GM23338 (cell line): ENCODE results near the gene KLHL18. TPM values are rescaled to one million over a fixed set of nuclear protein-coding genes. Genes with fewer than 3 reads are reported as not detected.

Experiments used
- ATAC-seq: fragments of 200-7000 bp; cut with Tn5 transposase; 3 replicates; pipeline ENCODE4 v1.9.1; 2020
- DNase-seq: peaks from one replicate; pipeline ENCODE4 v3.0.0-alpha.2; 2015; ENCODE audit warnings: low spot score
- H2AFZ ChIP-seq: fragments of 200-600 bp; sonication (generic); 2 replicates; pipeline ENCODE4 v1.8.0; 2016; ENCODE audit warnings: antibody characterized with exemption, mild to moderate bottlenecking, moderate library complexity
- H3F3A ChIP-seq: fragments of 200-600 bp; sonication (generic); replicated peaks from 2 replicates; pipeline ENCODE4 v1.8.0; 2017; ENCODE audit warnings: antibody characterized with exemption, mixed run types, low read depth
- H3K27ac ChIP-seq: fragments of 200-600 bp; sonication (generic); 2 replicates; pipeline ENCODE4 v1.6.1; 2016; ENCODE audit warnings: low read depth
- H3K27me3 ChIP-seq: fragments of 200-600 bp; sonication (generic); 2 replicates; pipeline ENCODE4 v1.8.0; 2016; ENCODE audit warnings: mild to moderate bottlenecking, mixed run types, moderate library complexity; ENCODE audit not compliant: insufficient read depth
- H3K36me3 ChIP-seq: fragments of 200-600 bp; sonication (generic); 2 replicates; pipeline ENCODE4 v1.8.0; 2016; ENCODE audit warnings: mild to moderate bottlenecking; ENCODE audit not compliant: insufficient read depth
- H3K4me1 ChIP-seq: fragments of 200-600 bp; sonication (generic); 2 replicates; pipeline ENCODE4 v1.8.0; 2016; ENCODE audit warnings: mild to moderate bottlenecking, moderate library complexity; ENCODE audit not compliant: insufficient read depth
- H3K4me2 ChIP-seq: fragments of 200-600 bp; sonication (generic); 2 replicates; pipeline ENCODE4 v1.7.1; 2017; ENCODE audit warnings: mixed run types
- H3K4me3 ChIP-seq: fragments of 200-600 bp; sonication (generic); 2 replicates; pipeline ENCODE4 v1.6.1; 2016; ENCODE audit warnings: mixed run types
- H3K79me2 ChIP-seq: fragments of 200-600 bp; sonication (generic); replicated peaks from 2 replicates; pipeline ENCODE4 v1.8.0; 2017; ENCODE audit warnings: mild to moderate bottlenecking; ENCODE audit not compliant: insufficient read depth
- H3K9me2 ChIP-seq: fragments of 200-600 bp; sonication (generic); 2 replicates; pipeline ENCODE4 v1.8.0; 2017; ENCODE audit not compliant: insufficient read depth
- H4K20me1 ChIP-seq: fragments of 200-600 bp; sonication (generic); replicated peaks from 2 replicates; pipeline ENCODE4 v1.8.0; 2017; ENCODE audit warnings: mild to moderate bottlenecking; ENCODE audit not compliant: insufficient read depth
- H3K27ac Mint-ChIP-seq: 2 replicates; pipeline ENCODE4 v1.8.0; 2020; ENCODE audit warnings: inconsistent platforms, mild to moderate bottlenecking, moderate library complexity, mixed read lengths
- H3K27me3 Mint-ChIP-seq: 3 replicates; pipeline ENCODE4 v1.8.0; 2022; ENCODE audit warnings: low read depth, mild to moderate bottlenecking, moderate library complexity, mixed read lengths, inconsistent platforms; ENCODE audit not compliant: insufficient read depth, poor library complexity
- H3K36me3 Mint-ChIP-seq: 3 replicates; pipeline ENCODE4 v1.8.0; 2021; ENCODE audit warnings: low read depth, mild to moderate bottlenecking, inconsistent platforms, moderate library complexity, mixed read lengths
- H3K4me1 Mint-ChIP-seq: 3 replicates; pipeline ENCODE4 v1.8.0; 2020; ENCODE audit warnings: mild to moderate bottlenecking, inconsistent platforms, mixed read lengths
- H3K4me3 Mint-ChIP-seq: 3 replicates; pipeline ENCODE4 v1.8.0; 2021; ENCODE audit warnings: moderate library complexity, mild to moderate bottlenecking, inconsistent platforms, mixed read lengths
- H3K9me3 Mint-ChIP-seq: 3 replicates; pipeline ENCODE4 v1.8.0; 2020; ENCODE audit warnings: moderate library complexity, mild to moderate bottlenecking, inconsistent platforms, mixed read lengths
- CREB1 ChIP-seq: fragments of 250-450 bp; sonication (Bioruptor Pico); IDR thresholded peaks from 2 replicates; pipeline ENCODE4 v1.5.0; 2020; ENCODE audit warnings: low read depth, mild to moderate bottlenecking, moderate library complexity
- ETS1 ChIP-seq: IDR thresholded peaks from 2 replicates; pipeline ENCODE4 v1.6.1; 2016; ENCODE audit warnings: antibody characterized with exemption
- JUNB ChIP-seq: IDR thresholded peaks from one replicate; pipeline ENCODE4 v1.6.1; 2016; ENCODE audit warnings: antibody characterized with exemption; ENCODE audit not compliant: unreplicated experiment
- NANOG ChIP-seq: IDR thresholded peaks from 2 replicates; pipeline ENCODE4 v1.6.1; 2016; ENCODE audit warnings: antibody characterized with exemption, borderline replicate concordance
- POLR2AphosphoS5 ChIP-seq: IDR thresholded peaks from 2 replicates; pipeline ENCODE4 v1.6.1; 2016; ENCODE audit warnings: antibody characterized with exemption, low read depth
- REST ChIP-seq: IDR thresholded peaks from one replicate; pipeline ENCODE4 v1.6.1; 2018; ENCODE audit warnings: antibody characterized with exemption; ENCODE audit not compliant: unreplicated experiment
- STAT1 ChIP-seq: IDR thresholded peaks from one replicate; pipeline ENCODE4 v1.6.1; 2016; ENCODE audit warnings: antibody characterized with exemption; ENCODE audit not compliant: unreplicated experiment
- ZNF114 ChIP-seq: fragments of 250-450 bp; sonication (Bioruptor Pico); IDR thresholded peaks from 2 replicates; pipeline ENCODE4 v1.5.0; 2020; ENCODE audit warnings: mild to moderate bottlenecking, moderate library complexity
- ZNF331 ChIP-seq: fragments of 250-450 bp; sonication (Bioruptor Pico); IDR thresholded peaks from 2 replicates; pipeline ENCODE4 v1.5.0; 2020; ENCODE audit warnings: low read depth, mild to moderate bottlenecking, moderate library complexity
- polyA plus RNA-seq: library from polyadenylated mRNA; unstranded; fragments of >200 nt; fragmentation: Nextera tagmentation; extraction: Ambion mirVana; gene quantifications from 2 replicates; pipeline ENCODE4 v1.2.1, GENCODE V29; 2016
- total RNA-seq: library from RNA; depleted of rRNA; stranded (reverse); fragments of >200 nt; shearing (Covaris generic); gene quantifications from 2 replicates; pipeline ENCODE4 v1.2.3, GENCODE V29; 2014
- TF ChIP-seq, protein P1 (sequence below), 2 experiments: fragments of 200-600 bp in 1 of 2; sonication (generic) in 1 of 2; conservative IDR thresholded peaks; 2 replicates each; pipeline versions ENCODE4 v1.5.1 to v1.6.1; 2016 to 2017; ENCODE audit warnings: antibody characterized with exemption in 2 of 2, low read depth in 2 of 2, mild to moderate bottlenecking in 2 of 2, moderate library complexity in 1 of 2

The KLHL18 gene
- total and polyA plus RNA-seq, 2 experiments from 2014 or later: 11.3 to 18.1 TPM

- Mint-ChIP-seq H3K4me1 (no peaks in the 10 kb centered on the region), H3K27me3 (no peaks in the 10 kb centered on the region), H3K4me3 (no peak overlapping the region), H3K9me3 (no peaks in the 10 kb centered on the region), H3K27ac (no peak overlapping the region), H3K36me3 (peaks cover 70% of the 10 kb centered on the region)
- Histone ChIP-seq H3K27me3 (no peaks in the 10 kb centered on the region), H3K9me2 (no peaks in the 10 kb centered on the region), H3K4me3 (no peak overlapping the region), H4K20me1 (peaks cover 5% of the 10 kb centered on the region; the same call in 1 of the 2 replicates), H2AFZ (no peak overlapping the region), H3F3A (peaks cover 13% of the 10 kb centered on the region; the same call in 1 of the 2 replicates), H3K36me3 (peaks cover 10% of the 10 kb centered on the region; the same call in 1 of the 2 replicates), H3K4me1 (no peaks in the 10 kb centered on the region), H3K4me2 (no peak overlapping the region), H3K27ac (peak overlapping the region; percentile 87), H3K79me2 (0 out of 2 replicates have a peak, but pooled peaks cover under 1% of the 10 kb centered on the region)
- no peak for TF ChIP-seq JUNB
- TF ChIP-seq, protein P1, sequence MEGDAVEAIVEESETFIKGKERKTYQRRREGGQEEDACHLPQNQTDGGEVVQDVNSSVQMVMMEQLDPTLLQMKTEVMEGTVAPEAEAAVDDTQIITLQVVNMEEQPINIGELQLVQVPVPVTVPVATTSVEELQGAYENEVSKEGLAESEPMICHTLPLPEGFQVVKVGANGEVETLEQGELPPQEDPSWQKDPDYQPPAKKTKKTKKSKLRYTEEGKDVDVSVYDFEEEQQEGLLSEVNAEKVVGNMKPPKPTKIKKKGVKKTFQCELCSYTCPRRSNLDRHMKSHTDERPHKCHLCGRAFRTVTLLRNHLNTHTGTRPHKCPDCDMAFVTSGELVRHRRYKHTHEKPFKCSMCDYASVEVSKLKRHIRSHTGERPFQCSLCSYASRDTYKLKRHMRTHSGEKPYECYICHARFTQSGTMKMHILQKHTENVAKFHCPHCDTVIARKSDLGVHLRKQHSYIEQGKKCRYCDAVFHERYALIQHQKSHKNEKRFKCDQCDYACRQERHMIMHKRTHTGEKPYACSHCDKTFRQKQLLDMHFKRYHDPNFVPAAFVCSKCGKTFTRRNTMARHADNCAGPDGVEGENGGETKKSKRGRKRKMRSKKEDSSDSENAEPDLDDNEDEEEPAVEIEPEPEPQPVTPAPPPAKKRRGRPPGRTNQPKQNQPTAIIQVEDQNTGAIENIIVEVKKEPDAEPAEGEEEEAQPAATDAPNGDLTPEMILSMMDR (conservative IDR thresholded peaks at IDR 0.05; ENCODE audit: low read depth in 2 of 2): peak; percentile 86 to 87
- DNase-seq (peak; percentile 94), ATAC-seq (peak; percentile 98)
Measured at GRCh38 chr3:47324278-47324865, 41.6 kb downstream of the KLHL18 start.

DNA sequence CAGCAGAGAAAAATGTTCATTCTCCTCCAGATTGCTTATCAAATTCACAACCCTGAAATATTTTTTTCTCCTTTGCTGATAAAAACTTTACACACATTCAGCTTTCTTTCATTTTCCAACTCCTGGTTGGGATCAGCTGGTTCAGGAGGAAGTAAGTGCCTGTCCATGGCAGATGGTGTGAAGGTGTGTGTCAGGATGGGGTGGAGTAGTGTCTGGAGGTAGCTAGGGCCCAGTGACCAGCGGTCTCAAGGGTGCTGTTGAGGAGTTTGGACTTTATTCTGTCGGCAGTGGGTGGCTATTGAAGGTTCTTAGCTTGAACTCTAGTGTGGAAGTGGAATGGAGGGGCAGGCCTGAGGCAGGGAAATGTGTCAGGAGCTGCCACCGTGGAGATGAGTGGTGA, 51.2 kb downstream of the KLHL18 start:
- Mint-ChIP-seq H3K4me1 (no peaks in the 10 kb centered on the region), H3K36me3 (peaks cover 78% of the 10 kb centered on the region), H3K27ac (no peak overlapping the region; the same call in 1 of the 2 replicates), H3K9me3 (no peaks in the 10 kb centered on the region), H3K4me3 (no peak overlapping the region), H3K27me3 (peaks cover 5% of the 10 kb centered on the region)
- H3F3A ChIP-seq: no peaks in the 10 kb centered on the region
- DNase-seq (no peak), ATAC-seq (no peak)
- H3K4me2 ChIP-seq: no peak overlapping the region
- peaks cover 9% of the 10 kb centered on the region; the same call in 1 of the 2 replicates for H4K20me1 ChIP-seq
- no peaks in the 10 kb centered on the region for H3K27me3 ChIP-seq
- no peaks in the 10 kb centered on the region for H3K4me1 ChIP-seq
- H3K4me3 ChIP-seq: no peak overlapping the region
- no peak overlapping the region for H2AFZ ChIP-seq
- TF ChIP-seq ETS1 (no peak), ZNF331 (CRISPR knock-in tag) (no peak), POLR2AphosphoS5 (no peak)
- no peak overlapping the region for H3K27ac ChIP-seq
- no peaks in the 10 kb centered on the region for H3K9me2 ChIP-seq
- no peaks in the 10 kb centered on the region for H3K79me2 ChIP-seq
- peaks cover 24% of the 10 kb centered on the region for H3K36me3 ChIP-seq

GRCh38 chr3:47337656-47338055, 54.9 kb downstream of the KLHL18 start:
- DNase-seq (no peak), ATAC-seq (no peak)
- no peak overlapping the region for H3K4me3 Mint-ChIP-seq
- H3K9me3 Mint-ChIP-seq: no peaks in the 10 kb centered on the region; the same call in 2 of the 3 replicates
- Histone ChIP-seq H3K4me1 (no peaks in the 10 kb centered on the region), H3K9me2 (no peaks in the 10 kb centered on the region), H3K4me3 (no peak overlapping the region), H4K20me1 (peaks cover 7% of the 10 kb centered on the region; the same call in 1 of the 2 replicates), H3K36me3 (peaks cover 17% of the 10 kb centered on the region), H3K27me3 (no peaks in the 10 kb centered on the region), H2AFZ (no peak overlapping the region), H3K27ac (no peak overlapping the region), H3K4me2 (no peak overlapping the region), H3F3A (no peaks in the 10 kb centered on the region), H3K79me2 (no peaks in the 10 kb centered on the region)
- peaks cover 80% of the 10 kb centered on the region for H3K36me3 Mint-ChIP-seq
- peaks cover 5% of the 10 kb centered on the region for H3K27me3 Mint-ChIP-seq
- no peaks in the 10 kb centered on the region for H3K4me1 Mint-ChIP-seq
- no peak overlapping the region for H3K27ac Mint-ChIP-seq
- TF ChIP-seq CREB1: no peak
- TF ChIP-seq STAT1: no peak
- TF ChIP-seq ZNF114 (CRISPR knock-in tag): no peak
- no peak for TF ChIP-seq NANOG
- TF ChIP-seq REST: no peak
